MV-4-11 (cell line): ENCODE measurements around the gene AMOTL2.

Experiments used
- DNase-seq: peaks from one replicate; lab custom pipeline; 2025; lab: John Stamatoyannopoulos, UW

The AMOTL2 gene

DNA sequence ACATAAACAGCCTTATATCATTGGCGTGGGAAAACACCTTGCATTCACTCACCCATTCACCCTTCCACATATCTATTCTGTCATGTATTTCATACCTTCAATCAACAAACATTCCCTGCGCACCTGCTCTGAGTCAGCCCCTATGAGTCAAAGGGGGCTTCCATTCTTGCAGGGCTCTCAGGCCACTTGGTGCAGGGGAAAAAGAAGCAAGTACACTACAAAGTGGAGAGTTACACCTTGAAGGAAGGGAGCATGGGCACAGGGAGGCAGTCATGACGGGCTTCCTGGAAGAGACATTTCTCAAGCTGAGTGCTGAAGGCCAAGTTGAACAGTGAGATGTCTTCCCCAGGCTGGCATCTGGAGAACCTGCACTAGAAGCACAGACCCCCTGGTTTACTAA, 4.6 kb upstream of the AMOTL2 start:
- no peak for DNase-seq

DNA sequence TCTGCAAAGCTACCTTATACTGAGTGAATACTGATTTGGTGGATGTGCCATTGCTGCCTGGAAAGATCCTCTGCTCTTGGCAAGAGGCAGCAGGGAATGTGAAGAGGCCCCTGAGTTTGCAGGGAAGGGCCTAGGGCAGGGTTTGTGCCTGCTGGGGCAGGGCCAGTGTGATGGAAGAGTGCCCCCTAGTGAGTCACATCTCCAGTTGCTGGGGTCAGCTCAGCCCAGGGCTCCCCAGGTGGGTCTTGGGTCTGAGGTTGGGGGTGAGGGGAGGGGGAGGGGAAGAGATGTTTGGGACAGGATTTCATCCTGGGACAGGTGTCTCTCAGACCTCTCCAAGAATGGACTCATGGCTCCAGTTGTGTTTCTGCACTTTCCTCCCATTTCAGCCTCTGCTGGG, 4.1 kb upstream of the AMOTL2 start:
- no peak for DNase-seq

DNA sequence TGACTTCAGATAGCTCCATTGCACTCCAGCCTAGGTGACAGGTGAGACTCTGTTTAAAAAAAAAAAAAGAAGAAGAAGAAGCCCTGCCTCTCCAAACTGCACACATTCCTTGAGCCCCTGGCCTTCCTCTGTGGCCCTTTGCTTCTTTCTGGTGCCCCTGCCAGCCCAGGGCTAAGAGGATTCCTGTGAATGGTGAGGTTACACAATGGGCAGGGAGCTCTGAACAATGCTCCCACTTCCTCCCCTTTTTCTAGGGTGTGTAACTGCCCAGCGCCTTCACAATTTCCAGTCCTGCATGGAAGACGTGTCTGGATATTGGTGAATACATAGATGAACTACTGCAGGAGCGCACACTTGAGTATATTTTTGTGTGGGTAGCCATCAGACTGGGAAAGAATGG, 3.6 kb upstream of the AMOTL2 start:
- no peak for DNase-seq

DNA sequence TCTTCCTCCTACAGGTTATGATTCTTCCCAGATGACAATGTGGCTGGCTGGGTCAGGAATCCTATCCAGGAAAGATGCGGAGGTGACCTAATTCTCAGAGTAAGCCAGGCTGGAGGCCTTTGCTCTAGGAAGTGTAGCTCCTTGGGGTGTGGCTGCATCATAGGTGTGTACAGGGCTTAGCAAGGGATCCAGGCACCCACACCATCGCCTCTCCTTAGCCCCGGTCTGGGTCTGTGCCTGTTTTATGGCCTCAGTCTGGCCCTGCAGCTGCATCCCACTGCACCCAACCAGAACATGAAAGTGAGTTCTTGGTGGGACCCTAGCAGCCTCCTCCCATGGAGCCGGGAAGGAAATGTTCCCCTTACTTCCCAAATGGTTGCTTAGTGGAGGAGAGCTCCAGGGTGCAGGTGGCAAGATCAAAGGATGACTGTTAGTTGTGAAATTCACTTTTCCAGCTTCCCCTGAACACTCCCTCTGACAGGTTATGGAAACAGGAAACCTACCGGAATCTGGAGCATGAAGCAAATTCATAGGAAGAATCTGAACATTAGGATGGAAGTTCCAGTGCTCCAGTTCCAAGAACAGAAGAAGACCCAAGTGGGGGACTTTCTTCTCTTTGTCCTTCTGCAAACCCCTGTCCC, 2.7 kb upstream of the AMOTL2 start:
- DNase-seq, result no peak

DNA sequence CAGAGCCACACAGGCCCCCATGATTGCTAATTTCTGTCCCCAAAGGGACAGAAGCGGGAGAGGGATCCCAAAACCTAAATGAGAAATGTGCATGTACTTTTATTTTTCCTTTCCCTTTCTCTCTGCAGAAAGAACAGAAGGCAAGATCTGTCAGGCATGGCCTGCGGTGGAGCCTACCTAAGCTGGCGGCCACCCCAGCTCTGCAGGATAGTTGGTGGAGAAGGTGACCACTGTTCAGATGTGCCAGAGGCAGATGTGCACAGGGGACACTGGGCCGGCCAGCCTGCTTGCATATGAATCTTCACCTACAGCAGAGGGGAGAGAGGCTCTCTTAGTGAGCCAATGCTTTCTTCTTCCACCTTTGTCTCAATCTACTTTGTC, 2.1 kb upstream of the AMOTL2 start:
- DNase-seq, result no peak

DNA sequence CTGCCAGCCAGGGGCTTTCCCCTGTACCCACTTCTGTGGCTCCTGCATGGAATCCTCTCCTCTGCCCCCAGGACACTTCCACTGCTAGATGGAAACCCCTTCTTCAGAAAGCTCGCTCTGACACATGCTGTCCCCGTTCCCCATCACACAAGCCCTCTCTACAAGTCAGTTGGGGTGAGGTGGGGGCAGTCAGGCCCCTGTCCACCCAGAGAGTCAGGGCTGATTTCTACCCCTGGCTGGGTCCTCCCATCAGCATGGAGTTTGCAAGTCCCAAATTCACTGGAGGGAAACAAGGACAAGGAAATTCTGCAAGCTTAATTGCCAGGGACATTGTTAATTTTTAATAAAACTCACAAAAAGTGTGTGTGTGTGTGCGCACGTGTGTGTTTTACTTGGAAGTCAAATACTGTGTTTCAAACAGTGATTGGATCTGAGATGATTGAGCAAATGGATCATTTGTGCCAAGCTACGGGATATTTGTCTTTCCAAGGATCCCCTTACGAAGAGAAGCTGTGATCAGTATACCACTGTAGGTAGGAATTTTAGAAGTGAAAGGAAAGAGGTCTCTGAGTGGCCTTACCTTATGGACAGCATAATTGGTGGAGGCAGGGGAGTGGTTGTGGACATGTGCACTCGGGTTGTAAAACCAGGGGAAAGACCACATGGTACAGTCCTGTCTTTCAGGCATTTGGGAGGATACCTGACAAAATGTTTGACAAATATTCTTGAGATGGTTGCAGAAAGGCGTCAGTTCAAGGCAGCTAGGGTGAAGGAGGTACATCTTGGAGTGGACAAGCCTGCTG, 1.5 kb upstream of the AMOTL2 start:
- DNase-seq, result no peak

DNA sequence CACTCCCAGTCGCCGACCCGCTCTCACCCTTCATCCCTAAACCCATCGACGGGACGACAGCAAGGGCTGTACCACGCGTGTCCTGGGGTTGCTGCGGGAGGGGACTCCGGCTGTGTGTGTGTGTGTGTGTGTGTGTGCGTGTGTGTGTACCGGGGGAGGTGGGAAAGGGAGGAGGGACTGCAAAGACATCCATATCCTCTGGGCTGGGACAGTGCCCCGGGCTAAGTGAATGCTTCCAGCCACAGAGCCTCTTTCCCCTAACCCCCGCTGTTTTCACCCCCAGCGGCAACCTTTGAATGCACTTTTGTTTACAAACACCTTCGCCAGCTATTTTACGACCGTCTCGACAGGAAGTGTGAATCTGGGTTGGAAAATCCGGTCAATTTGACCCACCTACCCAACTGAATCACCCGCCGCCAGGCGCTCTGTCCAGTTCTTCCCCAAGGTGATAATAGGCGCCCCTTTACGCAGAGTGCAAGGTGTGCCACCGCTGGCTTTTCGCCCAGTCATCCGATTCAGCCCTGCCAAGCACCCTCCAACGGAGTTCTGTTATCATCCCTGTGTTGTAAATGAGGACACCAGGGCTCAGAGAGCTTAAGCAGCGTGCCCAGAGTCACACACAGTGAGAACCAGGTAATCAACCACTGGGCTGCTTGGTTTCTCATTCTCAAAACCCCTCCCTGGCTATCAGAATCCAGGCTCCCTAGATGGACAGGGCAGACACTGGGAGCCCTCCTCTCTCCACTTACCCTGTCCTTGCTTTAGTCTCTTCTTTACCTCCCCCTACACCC, 739 bp upstream of the AMOTL2 start:
- DNase-seq, result no peak

DNA sequence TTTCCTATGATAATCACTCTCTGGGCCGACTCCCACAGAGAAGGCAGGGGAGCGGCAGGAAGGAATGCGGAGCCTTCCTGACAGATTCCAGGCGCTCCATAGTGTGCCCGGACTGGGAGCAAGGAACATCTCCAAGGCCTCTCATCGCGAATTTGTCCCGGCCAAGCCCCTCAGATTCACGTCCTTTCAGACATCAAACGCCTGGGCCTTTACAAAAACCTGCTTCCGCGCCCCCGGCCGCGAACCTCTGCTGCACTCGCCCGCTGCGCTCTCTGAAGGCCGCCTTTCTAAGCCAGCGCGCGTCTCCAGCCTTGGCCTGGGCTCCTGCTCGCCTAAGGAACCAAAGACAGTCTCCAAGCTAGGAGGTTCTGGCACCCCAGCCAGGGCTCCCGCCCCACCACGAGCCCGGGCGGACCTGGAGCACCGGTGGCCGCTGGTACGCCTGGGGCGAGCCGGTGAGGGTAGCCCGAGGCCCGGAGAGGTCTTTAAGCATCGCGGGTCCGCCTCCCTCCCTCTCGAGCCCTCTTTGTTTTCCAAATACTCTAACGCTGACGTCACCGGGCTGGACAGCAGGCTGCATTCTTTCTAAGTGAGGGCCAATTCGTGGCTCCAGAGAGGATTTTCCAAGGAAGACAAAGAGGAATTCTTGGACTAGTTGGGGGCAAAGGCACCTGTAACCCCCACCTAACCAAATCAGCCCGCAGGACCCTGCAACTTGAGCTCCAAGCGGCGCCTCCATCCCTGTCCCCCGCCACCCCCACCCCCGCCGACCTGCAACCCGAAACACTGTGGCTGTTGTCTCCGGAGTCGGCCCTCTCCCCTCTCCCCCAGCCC, 759 bp downstream of the AMOTL2 start:
- DNase-seq, result no peak

DNA sequence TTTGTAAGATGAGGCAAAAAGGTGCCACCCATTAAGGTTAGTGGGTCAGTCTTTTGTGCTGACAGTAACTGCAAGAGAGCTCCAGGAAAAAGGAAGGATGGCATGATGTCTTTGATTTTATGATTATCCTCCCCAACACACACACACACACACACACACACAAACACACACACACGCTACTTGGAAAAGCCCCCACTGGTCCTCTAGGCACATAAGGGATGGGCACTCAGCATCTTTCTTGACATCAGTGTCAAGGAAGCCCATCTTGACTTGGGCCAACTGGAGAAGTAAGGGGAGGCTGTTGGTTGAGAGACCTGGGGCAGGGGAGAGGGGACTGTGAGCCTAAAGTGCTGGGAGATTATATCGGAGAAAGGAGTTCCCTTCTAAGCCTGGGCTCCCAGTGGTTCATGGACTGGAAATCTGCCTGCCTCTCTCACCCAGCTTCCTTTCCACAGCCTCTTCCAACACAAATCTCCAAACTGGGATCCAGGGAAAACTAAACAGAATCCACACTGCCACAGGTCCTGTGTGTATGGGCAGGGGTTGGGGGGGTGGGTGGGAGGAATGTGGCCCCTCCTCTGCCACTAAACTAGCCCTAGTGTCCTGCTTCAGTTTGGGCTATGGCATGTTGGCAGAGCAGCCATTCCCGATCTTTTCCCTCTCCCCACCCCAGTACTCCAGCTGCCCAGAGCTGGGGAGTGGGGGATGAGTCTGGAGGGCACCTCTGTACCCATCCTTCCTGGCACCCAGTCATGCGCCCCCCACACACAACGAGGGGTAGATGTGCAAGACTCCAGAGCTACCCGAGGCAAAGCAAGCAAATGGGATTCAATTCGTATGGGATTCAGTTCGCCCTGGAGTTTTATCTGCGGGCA, 1.6 kb downstream of the AMOTL2 start:
- no peak for DNase-seq

DNA sequence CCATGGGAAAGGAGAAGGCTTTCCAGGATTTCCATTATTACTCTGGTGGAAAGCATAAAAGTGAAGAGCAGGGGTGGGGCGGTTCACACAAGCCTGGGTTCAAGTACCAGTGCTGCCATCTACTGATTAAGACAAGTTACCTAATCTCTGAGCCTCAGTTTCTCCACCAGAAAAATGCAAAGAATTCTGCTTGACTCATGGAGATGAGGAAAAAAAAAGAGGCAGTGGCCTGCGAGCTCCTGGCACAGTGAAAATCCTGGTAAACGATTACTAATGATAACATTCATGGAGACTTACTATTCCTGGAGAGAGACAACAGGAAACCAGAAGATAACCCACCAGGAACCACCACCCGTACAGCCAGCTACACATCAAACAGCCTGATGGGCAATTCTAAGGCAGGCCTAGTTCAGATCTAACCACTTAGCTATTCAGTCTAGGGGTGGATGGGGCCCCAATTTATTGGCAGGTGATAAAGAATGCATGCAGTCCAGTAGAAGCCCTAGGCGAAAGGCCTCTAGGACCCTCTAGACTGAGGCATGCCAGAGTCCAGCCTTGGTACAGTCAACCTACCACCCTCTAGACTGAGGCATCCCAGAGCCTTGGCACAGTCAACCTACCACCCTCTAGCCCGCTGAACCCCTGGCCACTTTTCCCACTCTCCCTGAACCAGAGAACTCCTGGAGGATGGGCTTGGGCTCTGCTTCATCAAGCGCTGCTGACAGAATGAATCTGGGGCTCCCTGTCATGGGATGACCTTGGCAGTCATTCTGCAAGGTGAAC, 2.5 kb downstream of the AMOTL2 start:
- no peak for DNase-seq

DNA sequence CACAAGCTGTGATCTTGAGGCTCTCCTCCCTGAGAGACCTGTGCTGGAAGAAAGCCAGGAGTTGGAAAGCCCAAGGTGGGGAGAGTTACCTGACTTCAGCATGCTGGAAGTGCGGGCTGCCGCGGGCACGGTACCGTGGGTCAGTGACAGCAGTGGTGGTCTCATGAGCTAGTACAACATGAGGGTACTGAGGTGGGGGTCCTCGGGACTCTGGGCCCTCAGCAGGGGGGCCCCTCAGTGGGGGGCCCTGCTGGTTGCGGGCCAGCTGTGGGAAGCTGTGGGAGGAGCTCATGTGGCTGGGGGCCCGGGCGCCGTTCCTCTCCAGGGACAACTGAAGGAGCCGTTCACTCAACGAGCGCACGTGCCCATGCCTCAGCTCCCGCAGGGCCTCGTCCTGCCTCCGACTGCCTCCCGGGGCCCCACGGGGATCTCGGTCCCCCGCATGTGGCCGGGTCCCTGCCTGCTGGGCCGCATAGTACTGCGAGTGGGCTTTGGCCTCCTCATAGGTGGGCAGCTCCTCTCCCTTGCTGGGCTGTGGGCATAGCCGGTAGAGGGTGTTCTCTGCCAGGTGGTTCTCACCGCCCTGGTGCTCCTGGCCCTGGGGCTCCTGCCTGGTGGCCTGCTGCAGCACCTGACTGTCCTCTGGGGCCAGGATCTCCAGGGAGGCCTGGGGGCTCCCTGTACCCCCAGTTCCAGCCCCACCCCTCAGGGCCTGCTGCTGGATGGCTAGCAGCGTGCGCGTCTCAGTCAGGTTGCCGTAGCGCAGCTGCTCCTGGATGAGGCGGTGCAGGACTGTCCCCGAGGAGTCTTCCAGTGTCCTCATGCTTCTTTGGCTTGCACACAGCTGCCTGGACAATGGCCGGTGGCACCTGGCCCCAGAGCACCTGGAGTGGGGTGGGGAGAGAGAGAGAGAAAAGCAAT, 3.4 kb downstream of the AMOTL2 start:
- DNase-seq, result no peak

DNA sequence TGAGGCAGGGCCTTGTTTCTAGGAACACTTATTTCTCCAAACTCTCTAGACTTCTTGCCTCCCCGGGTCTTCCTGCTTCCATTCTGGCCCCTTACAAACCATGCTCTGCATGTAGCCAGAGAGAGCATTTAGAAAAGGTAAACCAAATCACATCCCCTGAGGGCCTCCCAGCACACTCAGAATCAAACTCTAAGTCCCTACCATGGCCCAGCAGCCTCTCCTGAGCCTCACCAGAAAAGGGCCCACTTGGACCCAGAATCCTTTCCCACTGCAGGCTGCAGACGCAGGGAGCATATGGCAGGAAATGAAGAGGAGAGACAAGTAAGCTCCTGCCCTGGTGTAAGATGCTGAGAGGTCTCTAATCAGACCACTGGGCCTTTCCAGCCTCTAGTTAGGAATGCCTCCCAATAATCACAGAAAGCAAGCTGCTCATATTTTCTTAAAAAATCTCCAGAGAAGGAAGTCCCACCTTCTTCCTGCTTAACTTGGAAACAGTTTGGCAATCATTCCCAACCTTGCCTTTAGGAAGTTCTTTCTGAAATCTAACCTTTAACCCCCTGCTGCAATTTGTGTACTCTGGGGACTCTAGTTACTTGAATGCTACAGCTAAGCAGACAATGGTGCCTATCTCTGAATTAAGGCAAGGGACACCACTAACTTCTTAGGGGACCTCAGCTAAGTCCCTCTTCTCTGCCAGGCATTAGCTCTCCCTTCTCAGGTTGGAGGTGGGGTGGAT, 4.2 kb downstream of the AMOTL2 start:
- DNase-seq, result no peak

DNA sequence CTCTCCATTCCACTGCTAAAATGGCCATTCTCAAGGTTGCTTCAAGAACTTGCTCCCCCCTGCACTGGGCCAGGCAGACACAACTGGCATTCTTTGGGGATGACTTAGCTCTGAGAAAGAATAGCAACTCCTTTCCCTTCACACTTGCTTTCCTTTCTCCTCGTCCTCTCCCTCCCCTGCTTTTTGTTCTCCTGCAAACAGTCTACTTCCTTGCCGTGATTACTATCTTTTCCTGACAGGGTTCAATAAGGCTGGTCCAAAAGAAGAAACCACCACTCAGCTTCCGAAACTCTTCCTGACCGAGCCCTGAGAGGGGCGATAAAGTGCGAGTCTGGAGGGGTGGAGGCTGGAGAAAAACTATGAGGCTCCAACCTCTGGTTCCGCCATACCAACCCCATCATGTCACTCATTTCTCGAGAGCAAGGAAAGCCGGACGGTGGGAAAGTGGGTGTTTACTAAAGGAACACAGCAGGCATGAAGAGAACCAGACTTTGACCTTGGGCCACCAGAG, 5.0 kb downstream of the AMOTL2 start:
- DNase-seq, result no peak

DNA sequence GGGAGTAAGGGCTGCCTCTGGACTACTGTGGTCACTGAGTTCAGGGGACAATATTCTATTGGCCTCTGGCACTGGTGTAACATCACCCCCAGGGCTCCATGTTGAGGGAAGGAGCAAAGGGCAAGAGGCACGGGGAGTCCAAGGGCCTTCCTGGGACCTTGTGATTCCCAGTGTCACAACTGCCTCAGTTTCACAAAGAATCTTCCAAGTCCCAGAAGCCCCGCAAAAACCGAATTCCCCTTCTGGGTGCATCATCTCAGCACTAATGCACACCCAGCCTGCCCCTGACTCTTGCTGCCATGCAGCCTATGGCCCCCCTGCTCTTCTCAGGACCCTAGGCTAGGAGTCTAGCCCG, 5.5 kb downstream of the AMOTL2 start:
- DNase-seq, result no peak

DNA sequence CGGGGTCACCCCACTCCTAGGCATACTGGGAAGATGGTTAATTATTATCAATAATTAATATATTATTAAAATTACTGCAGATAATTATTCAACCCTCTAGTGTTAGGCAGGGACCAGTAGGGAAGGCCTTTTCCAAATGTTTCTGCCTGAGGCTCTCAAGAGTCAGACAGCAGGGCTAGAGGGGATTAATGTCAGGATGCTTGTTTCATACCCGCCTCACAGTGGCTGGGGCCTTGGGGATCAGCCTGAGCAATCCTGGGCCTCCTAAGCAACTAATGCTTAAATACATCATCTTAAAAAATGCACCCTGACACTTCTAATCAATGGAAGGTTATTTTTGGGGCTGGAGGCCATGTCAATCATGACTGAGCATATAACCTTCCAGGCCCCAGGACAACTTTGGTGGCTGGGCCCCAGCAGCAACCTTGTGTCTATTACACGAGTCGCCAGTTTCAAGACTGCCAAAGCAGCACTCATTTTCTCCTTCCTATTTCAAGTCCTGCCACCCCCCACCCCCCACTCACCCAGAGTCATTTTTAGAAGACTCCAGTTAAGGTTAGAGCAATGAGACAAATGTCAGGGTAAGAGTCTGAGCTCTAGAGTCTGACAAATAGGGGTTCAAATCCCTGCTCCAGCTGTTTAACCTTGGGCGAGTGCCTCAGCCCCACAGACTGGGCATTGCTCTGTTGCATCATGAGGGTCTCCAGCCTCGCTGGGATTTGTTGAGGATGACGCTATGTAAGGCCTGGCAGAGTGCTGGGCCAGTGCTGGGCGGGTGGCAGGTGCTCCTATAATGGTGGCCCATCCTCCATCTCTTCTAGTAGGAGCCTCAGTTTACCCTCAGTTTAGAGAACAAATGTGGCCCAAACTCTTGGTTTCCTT, 6.1 kb downstream of the AMOTL2 start:
- no peak for DNase-seq

DNA sequence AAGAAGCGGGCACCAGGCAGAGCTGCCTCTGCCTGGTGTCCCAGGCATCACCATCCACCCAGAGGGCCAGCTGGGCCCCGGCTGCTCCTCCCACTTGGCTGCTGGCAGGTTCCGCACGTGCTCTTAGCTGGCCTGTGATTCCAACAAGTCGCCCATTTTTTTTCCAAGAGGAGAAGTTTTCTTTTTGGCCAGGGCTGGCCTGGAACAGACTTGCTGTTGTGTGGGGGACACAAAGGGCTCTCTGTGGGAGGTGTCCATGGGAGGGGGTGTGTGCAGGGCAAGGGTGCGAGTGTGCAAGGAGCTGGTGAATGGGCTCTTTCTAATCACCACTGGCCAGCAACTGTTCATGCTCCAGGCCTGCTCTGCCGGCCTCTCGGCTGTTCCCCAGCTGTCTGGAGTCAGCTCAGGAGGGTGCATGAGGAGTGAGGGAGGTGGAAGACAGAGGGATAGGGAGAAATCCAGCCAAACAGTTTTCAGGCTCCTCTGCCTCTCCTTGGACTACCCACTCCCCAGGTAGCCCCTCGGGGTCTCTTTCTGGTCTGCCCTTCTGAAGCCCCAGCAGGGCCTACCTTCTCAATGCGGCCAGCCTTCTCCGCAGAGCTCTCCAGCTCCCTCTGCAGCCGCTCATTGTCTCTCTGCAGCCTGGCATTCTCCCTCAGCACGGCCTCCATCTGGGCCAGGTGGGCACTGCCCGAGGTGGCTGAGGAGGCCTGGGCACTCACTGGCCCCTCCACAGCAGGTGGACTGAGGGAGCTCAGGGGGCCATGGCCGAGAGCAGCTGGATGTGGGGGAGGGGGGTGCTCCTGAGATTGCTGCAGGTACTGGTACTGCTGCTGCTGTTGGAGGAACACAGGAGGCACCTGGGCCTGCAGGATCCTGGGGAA, 7.1 kb downstream of the AMOTL2 start:
- no peak for DNase-seq
